ENCODE data around the gene RAVER1. TPM values are rescaled to one million over a fixed set of nuclear protein-coding genes. Genes with fewer than 3 reads are reported as not detected.

The RAVER1 gene
- total and polyA plus RNA-seq, 10 of the 15 experiments (the other 5 are each of a cell fraction or from before 2014, with no cell fraction given), result 0.03 to 87.0 (median 12.1) TPM

GRCh38 chr19:10268071-10268470 is 65.3 kb downstream of the RAVER1 start (continued):
- TF ChIP-seq CUX1 (IDR thresholded peaks at IDR 0.05; ENCODE audit: insufficient replicate concordance, low read depth, low read length) (no peak), CREM (IDR thresholded peaks at IDR 0.05; ENCODE audit: low read depth) (no peak)
- TF ChIP-seq, protein P1, sequence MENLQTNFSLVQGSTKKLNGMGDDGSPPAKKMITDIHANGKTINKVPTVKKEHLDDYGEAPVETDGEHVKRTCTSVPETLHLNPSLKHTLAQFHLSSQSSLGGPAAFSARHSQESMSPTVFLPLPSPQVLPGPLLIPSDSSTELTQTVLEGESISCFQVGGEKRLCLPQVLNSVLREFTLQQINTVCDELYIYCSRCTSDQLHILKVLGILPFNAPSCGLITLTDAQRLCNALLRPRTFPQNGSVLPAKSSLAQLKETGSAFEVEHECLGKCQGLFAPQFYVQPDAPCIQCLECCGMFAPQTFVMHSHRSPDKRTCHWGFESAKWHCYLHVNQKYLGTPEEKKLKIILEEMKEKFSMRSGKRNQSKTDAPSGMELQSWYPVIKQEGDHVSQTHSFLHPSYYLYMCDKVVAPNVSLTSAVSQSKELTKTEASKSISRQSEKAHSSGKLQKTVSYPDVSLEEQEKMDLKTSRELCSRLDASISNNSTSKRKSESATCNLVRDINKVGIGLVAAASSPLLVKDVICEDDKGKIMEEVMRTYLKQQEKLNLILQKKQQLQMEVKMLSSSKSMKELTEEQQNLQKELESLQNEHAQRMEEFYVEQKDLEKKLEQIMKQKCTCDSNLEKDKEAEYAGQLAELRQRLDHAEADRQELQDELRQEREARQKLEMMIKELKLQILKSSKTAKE (IDR thresholded peaks at IDR 0.05; ENCODE audit: low read depth, poor library complexity, severe bottlenecking), result no peak

DNA sequence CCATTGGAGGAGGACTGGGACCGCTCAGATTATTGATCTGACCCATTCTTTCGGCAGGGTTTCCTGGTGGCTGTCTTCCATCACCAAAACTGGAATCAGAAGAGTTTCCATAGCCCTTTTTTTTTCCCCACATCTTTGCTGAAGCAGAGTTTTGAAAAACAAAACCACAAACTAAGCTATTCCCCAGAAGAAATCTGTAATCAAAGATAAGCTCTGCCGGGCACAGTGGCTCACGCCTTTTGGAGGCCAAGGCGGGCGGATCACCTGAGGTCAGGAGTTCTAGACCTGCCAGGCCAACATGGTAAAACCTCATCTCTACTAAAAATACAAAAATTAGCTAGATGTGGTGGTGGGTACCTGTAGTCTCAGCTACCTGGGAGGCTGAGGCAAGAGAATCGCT is 66.6 kb downstream of the RAVER1 start:
- ChIA-PET POLR2A (interaction anchor here (0.6 to 2.7 kb wide), 4 partner anchors 16 to 149 kb away, joined by 3 to 13 read pairs (median 4); no protein-coding TSS in a partner anchor), SMC1A (ENCODE audit: uncharacterized antibody, unreplicated experiment) (interaction anchor here (0.9 to 8.5 kb wide), 2 partner anchors 120 to 125 kb away, joined by 4 to 158 read pairs; no protein-coding TSS in a partner anchor), RAD21 (ENCODE audit: unreplicated experiment) (interaction anchor here (0.7 to 1.5 kb wide), 5 partner anchors 15 to 126 kb away, joined by 3 to 4 read pairs (median 4); partner anchors contain the start of genes MRPL4 and TYK2), CTCF (interaction anchor here (1.3 to 11.2 kb wide), 6 partner anchors 7 to 154 kb away, joined by 3 to 370 read pairs (median 47); partner anchors contain the start of gene TYK2)
- no peaks in the 10 kb centered on the region; the same call in 1 of the 2 replicates for H3K4me1 ChIP-seq (ENCODE audit: control insufficient read depth, insufficient read depth, low read length)
- no peaks in the 10 kb centered on the region for H3K36me3 ChIP-seq (ENCODE audit: control insufficient read depth in 2 of 2, insufficient read depth in 2 of 2, low read length in 1 of 2)
- BruUV-seq (replicated peaks), result no TSS peak
- H3K4me2 ChIP-seq (ENCODE audit: control insufficient read depth, insufficient read depth), result no peak overlapping the region
- no peaks in the 10 kb centered on the region for H4K20me1 ChIP-seq (ENCODE audit: control insufficient read depth, insufficient read depth)
- WGBS (ENCODE audit: insufficient coverage, insufficient replicate concordance, low lambda C conversion rate, missing lambda C conversion rate), result 92% methylated on average over 7 of the region's 7 CpGs
- H3K79me2 ChIP-seq (ENCODE audit: control insufficient read depth, insufficient read depth, low read length), result peaks cover 19% of the 10 kb centered on the region
- no peak overlapping the region for H3K9ac ChIP-seq (ENCODE audit: control insufficient read depth, insufficient read depth, low read length)
- FAIRE-seq, result no peak
- H3K9me3 ChIP-seq (replicated peaks; ENCODE audit: control insufficient read depth, insufficient read depth, low read length), result no peaks in the 10 kb centered on the region
- no peaks in the 10 kb centered on the region for H3K27me3 ChIP-seq (replicated peaks in 1 of 2; ENCODE audit: control insufficient read depth in 2 of 2, insufficient read depth in 2 of 2, low read length in 1 of 2)
- ATAC-seq, result no peak
- in situ Hi-C loops (cut with MboI) (loop anchor here (5.0 kb wide), 1 partner anchor 121 kb away; no protein-coding TSS in a partner anchor), intact Hi-C loops (cut with micrococcal nuclease; ENCODE audit: unreplicated experiment) (no loop called here)
- no peak overlapping the region for H3K27ac ChIP-seq (ENCODE audit: control insufficient read depth, insufficient read depth)
- no peak overlapping the region for H2AFZ ChIP-seq (ENCODE audit: control insufficient read depth, low read depth, low read length)
- H3K4me3 ChIP-seq, result no peak overlapping the region
- DNase-seq (ENCODE audit: low read depth, low spot score), result no peak
- TF ChIP-seq EP300 (IDR thresholded peaks at IDR 0.05; ENCODE audit: borderline replicate concordance in 1 of 2, control insufficient read depth in 1 of 2, low read depth in 2 of 2, low read length in 2 of 2), result no peak
- no peak for TF ChIP-seq IKZF1 (conservative IDR thresholded peaks at IDR 0.05)
- TF ChIP-seq SMAD5 (IDR thresholded peaks at IDR 0.05; ENCODE audit: low read depth), result no peak
- TF ChIP-seq SRF (IDR thresholded peaks at IDR 0.05; ENCODE audit: low read depth in 2 of 2, low read length in 2 of 2), result no peak
- TF ChIP-seq ZNF217 (IDR thresholded peaks at IDR 0.05), result no peak
- no peak for TF ChIP-seq PAX5 (IDR thresholded peaks at IDR 0.05; ENCODE audit: borderline replicate concordance, low read depth, low read length)

Data from GM12878 (cell line).